ENCODE results near the gene PUS10.
"Not testable (repeated sequence)": the region's sequence is repeated elsewhere in the genome, so short reads cannot be mapped to it uniquely, and the experiment has no call there.

PUS10 gene

DNA sequence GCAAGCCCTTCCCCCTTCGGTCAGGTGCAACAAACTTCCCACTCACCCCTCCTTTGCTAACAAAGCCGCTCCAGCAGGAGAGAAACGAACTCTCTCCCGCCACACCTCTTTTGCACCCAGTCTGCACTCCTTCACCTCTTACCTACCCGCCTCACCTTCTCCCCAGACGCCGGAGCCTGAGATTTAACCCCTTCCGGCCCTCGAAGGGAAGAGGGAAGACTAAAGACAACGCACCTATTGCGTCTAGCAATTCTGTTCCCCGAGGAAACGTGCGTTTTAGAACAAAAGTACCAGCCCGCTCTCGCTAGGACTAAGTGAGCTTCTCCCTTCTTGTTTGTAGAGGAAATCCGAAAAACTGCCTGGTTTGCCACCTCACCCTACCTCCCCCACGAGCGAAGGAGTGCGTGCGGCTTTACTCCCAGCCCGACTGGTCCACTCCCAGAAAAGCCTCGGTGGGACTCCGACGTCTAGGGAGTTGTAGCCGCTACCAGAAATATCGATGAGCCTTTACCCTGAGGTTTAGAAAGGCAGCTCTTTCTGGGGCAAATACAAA is 976 bp downstream of the PUS10 start:
- H2AFZ ChIP-seq, result peak overlapping the region; percentile 91
- H3K4me2 ChIP-seq (ENCODE audit: low read length), result peak overlapping the region; percentile 87
- peak overlapping the region; percentile 57 for H3K9ac ChIP-seq
- peak overlapping the region; percentile 85 for H3K27ac ChIP-seq
- peaks cover under 1% of the 10 kb centered on the region for H3K36me3 ChIP-seq (ENCODE audit: control insufficient read depth, insufficient read depth, low read length)
- H3K4me1 ChIP-seq, result no peaks in the 10 kb centered on the region
- H3K79me2 ChIP-seq, result peaks cover 23% of the 10 kb centered on the region
- H3K4me3 ChIP-seq (ENCODE audit: low read depth, low read length), result peak overlapping the region; percentile 94
- H3K9me3 ChIP-seq (ENCODE audit: control insufficient read depth, low read length), result no peaks in the 10 kb centered on the region
- no peaks in the 10 kb centered on the region for H3K27me3 ChIP-seq (ENCODE audit: control insufficient read depth, insufficient read depth, low read length)
- TF ChIP-seq, protein P1, sequence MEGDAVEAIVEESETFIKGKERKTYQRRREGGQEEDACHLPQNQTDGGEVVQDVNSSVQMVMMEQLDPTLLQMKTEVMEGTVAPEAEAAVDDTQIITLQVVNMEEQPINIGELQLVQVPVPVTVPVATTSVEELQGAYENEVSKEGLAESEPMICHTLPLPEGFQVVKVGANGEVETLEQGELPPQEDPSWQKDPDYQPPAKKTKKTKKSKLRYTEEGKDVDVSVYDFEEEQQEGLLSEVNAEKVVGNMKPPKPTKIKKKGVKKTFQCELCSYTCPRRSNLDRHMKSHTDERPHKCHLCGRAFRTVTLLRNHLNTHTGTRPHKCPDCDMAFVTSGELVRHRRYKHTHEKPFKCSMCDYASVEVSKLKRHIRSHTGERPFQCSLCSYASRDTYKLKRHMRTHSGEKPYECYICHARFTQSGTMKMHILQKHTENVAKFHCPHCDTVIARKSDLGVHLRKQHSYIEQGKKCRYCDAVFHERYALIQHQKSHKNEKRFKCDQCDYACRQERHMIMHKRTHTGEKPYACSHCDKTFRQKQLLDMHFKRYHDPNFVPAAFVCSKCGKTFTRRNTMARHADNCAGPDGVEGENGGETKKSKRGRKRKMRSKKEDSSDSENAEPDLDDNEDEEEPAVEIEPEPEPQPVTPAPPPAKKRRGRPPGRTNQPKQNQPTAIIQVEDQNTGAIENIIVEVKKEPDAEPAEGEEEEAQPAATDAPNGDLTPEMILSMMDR (IDR thresholded peaks at IDR 0.05), result no peak

DNA sequence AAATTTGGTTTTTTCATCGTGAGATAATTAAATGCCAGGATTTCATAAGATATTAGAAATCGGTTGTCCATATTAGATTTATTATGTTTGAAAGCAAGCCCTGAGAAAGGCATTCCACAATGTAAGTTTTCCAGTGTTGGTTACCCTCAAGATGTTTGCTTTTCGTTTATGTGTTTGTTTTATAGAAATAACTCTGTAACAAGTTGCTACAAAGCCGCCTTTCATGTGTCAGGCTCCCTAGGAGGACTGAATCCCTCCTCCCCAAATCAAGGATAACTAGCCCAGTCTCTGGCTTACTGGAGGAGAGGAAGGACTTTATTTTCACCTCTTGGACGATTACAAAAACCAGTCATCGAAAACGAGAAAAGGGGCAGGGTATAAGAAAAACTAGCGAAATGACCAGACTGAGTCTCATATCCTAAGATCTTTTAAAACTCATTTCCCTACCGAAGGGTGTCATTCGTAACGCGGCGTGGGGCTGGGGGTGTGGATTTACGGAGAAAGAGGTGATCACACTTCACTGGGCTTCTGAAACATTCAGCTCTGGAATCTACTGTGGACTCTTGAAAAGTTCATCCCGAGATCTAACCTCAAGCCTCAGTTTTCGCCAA is 1.6 kb downstream of the PUS10 start:
- Histone ChIP-seq H3K27me3 (ENCODE audit: control insufficient read depth, insufficient read depth, low read length) (no peaks in the 10 kb centered on the region), H3K9ac (peak overlapping the region; percentile 57), H3K36me3 (ENCODE audit: control insufficient read depth, insufficient read depth, low read length) (no peaks in the 10 kb centered on the region), H2AFZ (peak overlapping the region; percentile 91), H3K79me2 (peaks cover 17% of the 10 kb centered on the region), H3K4me3 (ENCODE audit: low read depth, low read length) (peak overlapping the region; percentile 94), H3K9me3 (ENCODE audit: control insufficient read depth, low read length) (no peaks in the 10 kb centered on the region), H3K27ac (peak overlapping the region; percentile 85), H3K4me2 (ENCODE audit: low read length) (peak overlapping the region; percentile 87), H3K4me1 (no peaks in the 10 kb centered on the region)
- TF ChIP-seq, protein P1 (IDR thresholded peaks at IDR 0.05), result no peak

DNA sequence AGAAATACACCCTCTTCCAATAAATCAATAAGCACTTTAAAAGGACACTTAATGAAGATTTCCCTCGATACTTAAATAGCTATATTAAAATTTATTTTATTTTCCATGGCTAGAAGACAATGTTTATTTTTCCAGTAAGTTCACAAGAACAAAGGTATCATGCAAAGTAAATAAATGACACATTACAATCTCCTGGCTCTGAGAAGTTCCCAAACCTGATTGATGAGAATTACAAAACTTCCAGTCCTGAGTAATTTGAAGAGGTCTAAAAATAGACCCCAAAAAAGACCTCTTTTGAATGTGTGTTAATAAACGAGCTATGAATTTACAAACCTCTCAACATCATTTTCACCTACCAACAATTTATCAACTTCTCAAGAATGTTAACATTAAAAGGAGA is 2.1 kb downstream of the PUS10 start:
- Histone ChIP-seq H3K4me1 (no peaks in the 10 kb centered on the region), H3K27ac (no peak overlapping the region), H3K79me2 (peaks cover 12% of the 10 kb centered on the region), H3K9me3 (ENCODE audit: control insufficient read depth, low read length) (no peaks in the 10 kb centered on the region), H3K27me3 (ENCODE audit: control insufficient read depth, insufficient read depth, low read length) (no peaks in the 10 kb centered on the region), H3K4me3 (ENCODE audit: low read depth, low read length) (peak overlapping the region; percentile 94), H3K4me2 (ENCODE audit: low read length) (peak overlapping the region; percentile 87), H2AFZ (peak overlapping the region; percentile 91), H3K9ac (no peak overlapping the region), H3K36me3 (ENCODE audit: control insufficient read depth, insufficient read depth, low read length) (no peaks in the 10 kb centered on the region)
- TF ChIP-seq, protein P1 (IDR thresholded peaks at IDR 0.05), result no peak

DNA sequence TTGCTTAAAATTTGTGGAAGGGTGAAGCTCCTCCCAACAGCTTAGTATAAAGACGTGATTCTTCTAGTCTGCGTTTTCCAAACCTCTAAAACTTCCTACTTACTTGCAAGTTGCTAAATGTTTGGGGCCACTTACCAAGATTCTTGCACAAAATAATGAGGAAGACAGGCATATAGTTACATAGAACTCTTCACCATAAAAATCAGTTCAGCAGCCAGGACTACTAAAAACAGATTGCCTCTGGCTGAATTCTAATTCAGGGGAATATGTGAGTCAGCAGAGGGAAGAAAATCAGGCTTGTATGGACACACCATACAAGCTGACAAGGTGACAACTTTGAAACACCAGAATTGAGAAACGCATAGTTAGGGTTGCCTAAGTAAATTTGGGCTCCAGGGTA is 3.3 kb downstream of the PUS10 start:
- Histone ChIP-seq H3K9me3 (ENCODE audit: control insufficient read depth, low read length) (no peaks in the 10 kb centered on the region), H3K4me1 (no peaks in the 10 kb centered on the region), H3K79me2 (peaks cover 4% of the 10 kb centered on the region), H3K9ac (no peak overlapping the region), H3K4me2 (ENCODE audit: low read length) (no peak overlapping the region), H3K27ac (no peak overlapping the region), H2AFZ (no peak overlapping the region), H3K4me3 (ENCODE audit: low read depth, low read length) (no peak overlapping the region), H3K36me3 (ENCODE audit: control insufficient read depth, insufficient read depth, low read length) (no peaks in the 10 kb centered on the region), H3K27me3 (ENCODE audit: control insufficient read depth, insufficient read depth, low read length) (no peaks in the 10 kb centered on the region)
- TF ChIP-seq, protein P1 (IDR thresholded peaks at IDR 0.05), result no peak

DNA sequence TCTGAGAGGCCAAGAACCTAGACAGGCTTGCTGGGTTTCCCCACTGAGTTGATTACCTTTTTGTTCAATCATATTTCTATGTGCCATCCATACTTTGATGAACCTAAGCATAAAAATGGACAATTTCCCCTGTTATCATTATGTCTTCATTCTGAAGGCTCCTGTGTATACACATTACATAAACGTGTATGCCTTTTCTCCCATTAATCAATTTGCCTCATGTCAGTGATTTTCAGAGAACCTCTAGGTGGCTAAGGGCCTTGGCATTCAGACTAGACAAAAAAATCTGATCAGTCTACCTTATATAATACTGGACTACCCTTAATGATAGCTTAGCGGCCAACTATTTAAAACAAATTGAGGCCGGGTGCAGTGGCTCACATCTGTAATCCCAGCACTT is 4.7 kb downstream of the PUS10 start:
- no peaks in the 10 kb centered on the region for H3K4me1 ChIP-seq
- no peaks in the 10 kb centered on the region for H3K27me3 ChIP-seq (ENCODE audit: control insufficient read depth, insufficient read depth, low read length)
- no peak overlapping the region for H3K4me3 ChIP-seq (ENCODE audit: low read depth, low read length)
- peaks cover 3% of the 10 kb centered on the region for H3K79me2 ChIP-seq
- H3K4me2 ChIP-seq (ENCODE audit: low read length), result no peak overlapping the region
- H3K27ac ChIP-seq, result no peak overlapping the region
- no peak overlapping the region for H2AFZ ChIP-seq
- no peak overlapping the region for H3K9ac ChIP-seq
- H3K36me3 ChIP-seq (ENCODE audit: control insufficient read depth, insufficient read depth, low read length), result no peaks in the 10 kb centered on the region
- TF ChIP-seq, protein P1 (IDR thresholded peaks at IDR 0.05), result no peak
- no peaks in the 10 kb centered on the region for H3K9me3 ChIP-seq (ENCODE audit: control insufficient read depth, low read length)

DNA sequence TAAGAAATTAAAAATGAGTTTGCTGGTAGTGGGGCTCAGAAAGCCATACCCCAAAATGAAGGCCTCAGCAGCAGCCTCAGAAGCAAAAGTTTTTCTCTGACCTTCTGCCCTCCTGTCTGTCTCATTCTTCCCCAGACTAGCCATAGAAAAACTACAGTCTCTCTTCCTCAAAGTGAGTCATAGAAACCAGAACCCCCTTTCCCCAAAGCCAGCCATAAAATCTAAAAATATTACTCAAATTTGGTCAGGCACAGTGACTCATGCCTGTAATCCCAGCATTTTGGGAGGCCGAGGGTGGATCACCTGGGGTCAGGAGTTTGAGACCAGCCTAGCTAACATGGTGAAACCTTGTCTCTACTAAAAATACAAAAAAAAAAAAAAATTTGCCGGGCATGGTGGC is 5.8 kb downstream of the PUS10 start:
- not testable (repeated sequence) for H3K9me3 ChIP-seq (ENCODE audit: control insufficient read depth, low read length); H3K36me3 ChIP-seq (ENCODE audit: control insufficient read depth, insufficient read depth, low read length); H3K9ac ChIP-seq; H3K27me3 ChIP-seq (ENCODE audit: control insufficient read depth, insufficient read depth, low read length); H3K27ac ChIP-seq; H3K4me3 ChIP-seq (ENCODE audit: low read depth, low read length); H3K4me1 ChIP-seq; H3K4me2 ChIP-seq (ENCODE audit: low read length); H2AFZ ChIP-seq; H3K79me2 ChIP-seq

Data from parathyroid adenoma (tissue), 2 donors.